Immature natural killer cell (primary cell): ENCODE data around the gene DCP1B. TPM values are rescaled to one million over a fixed set of nuclear protein-coding genes. Genes with fewer than 3 reads are reported as not detected.

ENCODE experiments used
- DNase-seq, 3 donors: peaks; one replicate each; pipeline ENCODE4 v3.0.0; 2022; ENCODE audit warnings: mixed read lengths in 1 of 3
- H3K27ac Mint-ChIP-seq, 6 donors: one replicate each; pipeline ENCODE4 v1.8.0; 2020; ENCODE audit warnings: mixed read lengths in 6 of 6, mild to moderate bottlenecking in 5 of 6, inconsistent platforms in 4 of 6, moderate library complexity in 3 of 6
- H3K27me3 Mint-ChIP-seq, 3 donors: one replicate each; pipeline ENCODE4 v1.8.0; 2020 to 2021; ENCODE audit warnings: low read depth in 3 of 3, mild to moderate bottlenecking in 3 of 3, mixed read lengths in 3 of 3, moderate library complexity in 3 of 3, inconsistent platforms in 1 of 3
- H3K36me3 Mint-ChIP-seq, 3 donors: one replicate each; pipeline ENCODE4 v1.8.0; 2020; ENCODE audit warnings: mixed read lengths in 3 of 3, inconsistent platforms in 2 of 3, mild to moderate bottlenecking in 2 of 3
- H3K4me1 Mint-ChIP-seq, 2 donors: one replicate each; pipeline ENCODE4 v1.8.0; 2020; ENCODE audit warnings: inconsistent platforms in 2 of 2, mild to moderate bottlenecking in 2 of 2, mixed read lengths in 2 of 2, moderate library complexity in 1 of 2
- H3K4me3 Mint-ChIP-seq, 5 donors: one replicate each; pipeline ENCODE4 v1.8.0; 2020; ENCODE audit warnings: mild to moderate bottlenecking in 5 of 5, mixed read lengths in 5 of 5, inconsistent platforms in 3 of 5, moderate library complexity in 3 of 5
- H3K9me3 Mint-ChIP-seq, 6 donors: one replicate each; pipeline ENCODE4 v1.8.0; 2020; ENCODE audit warnings: mild to moderate bottlenecking in 6 of 6, mixed read lengths in 6 of 6, inconsistent platforms in 4 of 6, moderate library complexity in 3 of 6
- polyA plus RNA-seq, 3 donors: library from polyadenylated mRNA; unstranded; fragments of 300-500 nt; fragmentation: Illumina TruSeq; gene quantifications; one replicate each; pipeline ENCODE4 v1.2.3, GENCODE V29; 2021

Gene DCP1B
- polyA plus RNA-seq, 3 donors from 2014 or later = 3.5 to 14.0 (median 6.2) TPM

DNA sequence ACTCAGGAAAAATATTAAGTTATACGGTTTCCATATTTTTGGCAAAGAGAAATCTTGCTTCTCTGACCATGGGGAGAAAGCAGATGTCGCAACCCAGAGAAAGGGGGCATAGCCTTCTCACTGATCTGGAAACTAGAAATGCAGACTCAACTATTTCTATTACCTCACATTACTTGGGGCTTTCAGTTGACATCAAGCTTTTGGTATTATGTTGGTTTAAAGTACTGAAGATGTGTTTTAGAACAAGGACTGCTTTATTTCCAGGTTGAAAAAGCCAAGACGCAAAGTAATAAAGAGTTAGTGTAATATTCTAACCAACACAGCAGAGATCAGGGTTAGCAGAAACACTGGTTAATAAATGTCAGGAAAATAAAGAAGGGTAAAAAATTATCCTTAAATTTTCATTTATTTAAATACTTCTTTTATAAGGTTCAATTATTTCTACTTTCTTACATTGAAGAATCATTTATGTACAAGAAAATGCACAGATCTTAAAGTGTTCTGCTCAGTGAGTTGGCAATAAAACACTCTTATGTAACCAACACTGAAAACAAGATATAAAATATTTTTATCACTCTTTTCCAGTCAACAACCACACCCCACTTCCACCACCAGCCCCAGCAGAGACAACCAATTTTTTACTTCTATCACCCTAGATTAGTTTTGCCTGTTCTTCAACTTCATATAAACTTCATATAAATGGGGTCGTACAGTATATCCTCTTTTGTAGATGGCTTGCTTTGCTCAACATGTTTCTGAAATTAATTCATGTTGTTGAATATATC lies 26.0 kb downstream of the DCP1B start:
- Mint-ChIP-seq H3K4me3 (no peak overlapping the region), H3K4me1 (no peaks in the 10 kb centered on the region), H3K27me3 (no peaks in the 10 kb centered on the region), H3K9me3 (no peaks in the 10 kb centered on the region), H3K27ac (no peak overlapping the region), H3K36me3 (peaks cover 0 to 4% (median 3%) of the 10 kb centered on the region in 3 donors)
- no peak for DNase-seq

DNA sequence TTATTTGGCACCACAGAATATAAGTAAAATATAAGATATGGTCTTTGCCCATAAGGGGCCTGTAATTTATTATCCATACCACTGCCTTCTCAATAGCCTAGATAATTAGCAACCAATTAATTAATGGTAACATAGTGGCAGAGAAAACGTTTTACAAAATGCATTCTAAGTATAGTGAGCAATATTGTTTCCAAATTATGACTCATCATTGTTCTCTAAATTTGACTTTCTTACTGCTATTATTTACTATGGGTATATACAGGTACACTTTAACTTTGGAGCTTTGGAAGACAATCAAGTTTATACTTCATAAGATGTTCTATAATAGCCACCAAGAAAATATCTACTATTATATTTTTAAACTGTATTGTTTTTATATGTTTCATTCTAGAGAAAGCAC lies 26.7 kb downstream of the DCP1B start:
- no peaks in the 10 kb centered on the region for H3K27me3 Mint-ChIP-seq
- H3K27ac Mint-ChIP-seq = no peak overlapping the region
- H3K36me3 Mint-ChIP-seq = peaks cover 3 to 4% (median 4%) of the 10 kb centered on the region in 3 donors
- no peaks in the 10 kb centered on the region for H3K4me1 Mint-ChIP-seq
- no peak overlapping the region for H3K4me3 Mint-ChIP-seq
- no peaks in the 10 kb centered on the region for H3K9me3 Mint-ChIP-seq
- DNase-seq = no peak

DNA sequence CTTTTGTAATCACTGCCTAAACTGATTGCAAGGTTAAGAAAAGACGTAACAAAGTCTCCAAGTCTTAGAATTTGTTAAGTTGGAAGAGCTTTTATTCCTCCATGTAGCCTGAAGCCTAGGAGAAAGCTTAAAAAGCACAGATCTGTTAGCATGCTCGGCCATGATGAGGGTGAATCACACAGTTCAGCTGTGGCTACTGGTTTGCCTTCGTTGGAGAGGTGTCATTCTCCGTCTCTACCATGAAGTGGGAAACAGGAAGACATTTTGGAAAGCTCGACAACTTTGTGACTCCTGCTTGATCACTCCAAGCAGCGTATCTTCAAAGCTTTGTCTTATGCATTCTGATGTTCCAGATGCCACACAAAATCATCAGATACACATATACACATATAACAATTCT lies 27.1 kb downstream of the DCP1B start:
- H3K27ac Mint-ChIP-seq = peak overlapping the region in 1 of 6 donors; percentile 43
- H3K4me1 Mint-ChIP-seq = no peaks in the 10 kb centered on the region
- H3K27me3 Mint-ChIP-seq = no peaks in the 10 kb centered on the region
- H3K4me3 Mint-ChIP-seq = no peak overlapping the region
- no peak for DNase-seq
- no peaks in the 10 kb centered on the region for H3K9me3 Mint-ChIP-seq
- H3K36me3 Mint-ChIP-seq = peaks cover 3 to 4% (median 4%) of the 10 kb centered on the region in 3 donors

DNA sequence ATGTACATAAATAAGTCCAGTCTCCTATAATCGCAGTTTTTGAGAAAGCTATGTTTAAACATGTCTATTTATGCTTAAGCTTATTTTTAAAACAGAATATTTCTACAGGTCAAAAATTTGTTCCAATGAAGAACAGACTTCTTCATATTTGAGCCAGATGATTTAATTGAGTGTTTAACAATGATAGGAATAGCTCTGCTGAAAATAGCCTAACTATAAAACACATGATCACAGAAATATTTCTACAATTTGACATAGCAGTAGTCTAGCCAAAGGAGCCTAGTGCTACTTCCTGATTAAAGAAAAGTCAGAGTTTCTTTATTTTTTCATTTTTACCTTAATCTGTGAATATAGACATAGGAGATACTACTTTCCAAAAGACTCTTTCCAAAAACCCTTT lies 29.4 kb downstream of the DCP1B start:
- peaks cover 0 to 8% (median 8%) of the 10 kb centered on the region in 3 donors for H3K36me3 Mint-ChIP-seq
- no peak overlapping the region for H3K27ac Mint-ChIP-seq

DNA sequence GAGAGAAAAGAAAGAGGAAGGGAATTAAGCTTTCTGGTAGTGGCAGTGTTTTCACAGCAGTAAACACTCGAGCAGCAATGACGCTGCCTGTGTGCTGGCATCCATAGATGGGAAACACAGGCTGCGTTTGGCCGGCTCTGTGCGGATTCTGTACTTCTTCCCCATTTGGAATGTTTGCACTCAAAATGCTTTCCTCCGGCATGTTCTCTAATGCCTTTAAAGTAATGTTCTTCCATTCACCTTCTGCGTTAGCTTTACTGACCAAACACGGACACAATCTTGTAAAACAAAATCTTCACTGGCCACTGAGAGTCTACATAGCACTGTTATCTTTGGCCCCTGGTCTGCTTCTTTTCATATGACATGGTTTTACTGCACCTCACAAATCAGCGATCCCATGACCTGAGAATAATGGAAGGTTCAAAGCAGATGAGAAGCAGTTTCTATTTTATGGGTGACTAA lies 31.4 kb downstream of the DCP1B start:
- Mint-ChIP-seq H3K36me3 (peaks cover 0 to 8% (median 8%) of the 10 kb centered on the region in 3 donors), H3K27me3 (no peaks in the 10 kb centered on the region), H3K4me3 (no peak overlapping the region), H3K27ac (no peak overlapping the region), H3K9me3 (no peaks in the 10 kb centered on the region), H3K4me1 (no peaks in the 10 kb centered on the region)
- DNase-seq = no peak

More for the DNA sequence above, 29.4 kb downstream of the DCP1B start:
- Mint-ChIP-seq H3K27me3 (no peaks in the 10 kb centered on the region), H3K4me1 (no peaks in the 10 kb centered on the region), H3K9me3 (no peaks in the 10 kb centered on the region), H3K4me3 (no peak overlapping the region)
- DNase-seq = no peak

DNA sequence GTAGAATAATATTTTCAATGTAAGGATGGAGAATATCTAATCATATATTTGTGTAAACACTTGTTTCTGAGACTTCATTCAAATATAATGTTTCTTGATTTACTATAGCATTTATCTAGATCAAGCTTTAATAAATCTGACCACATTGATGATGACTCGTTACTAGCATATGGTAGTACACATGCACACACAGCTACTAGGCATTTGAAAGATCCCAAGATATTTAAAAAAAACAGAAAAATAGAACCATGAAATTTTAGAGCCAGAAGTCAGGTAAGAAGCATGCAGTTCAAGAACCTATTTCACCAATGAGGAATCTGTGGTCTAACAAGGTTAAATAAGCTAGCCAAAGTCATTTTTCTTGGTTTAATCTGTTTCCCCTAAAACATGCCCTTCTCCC lies 32.0 kb downstream of the DCP1B start:
- Mint-ChIP-seq H3K9me3 (no peaks in the 10 kb centered on the region), H3K27me3 (no peaks in the 10 kb centered on the region), H3K4me1 (no peaks in the 10 kb centered on the region), H3K4me3 (no peak overlapping the region), H3K27ac (no peak overlapping the region), H3K36me3 (peaks cover 0 to 13% (median 8%) of the 10 kb centered on the region in 3 donors)
- no peak for DNase-seq

DNA sequence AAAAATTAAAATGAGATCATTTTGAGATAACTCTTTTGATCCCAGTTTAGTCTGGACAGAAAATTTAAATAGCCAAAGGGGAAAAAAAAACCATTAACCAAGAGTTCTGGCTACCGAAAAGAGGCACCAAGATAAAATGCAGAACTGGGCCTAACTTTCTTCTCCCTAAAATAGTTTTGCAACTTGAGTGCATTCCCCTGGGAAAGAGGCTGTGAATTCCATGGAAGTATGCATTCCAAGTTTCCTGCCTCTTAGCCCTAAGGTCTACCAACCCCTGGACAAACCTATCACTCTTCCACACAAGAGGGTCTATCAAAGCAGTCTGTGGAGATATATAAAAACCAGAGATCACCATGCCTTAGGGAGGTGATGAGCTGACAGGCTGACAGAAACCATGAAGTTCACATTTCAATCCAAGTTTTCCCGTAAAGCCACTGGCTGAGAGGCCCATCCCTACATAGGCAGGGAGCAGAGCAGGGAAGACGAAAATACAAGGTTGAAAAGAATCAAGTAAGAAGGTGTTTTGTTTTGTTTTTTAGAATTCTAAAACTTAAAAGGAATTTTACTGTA lies 33.8 kb downstream of the DCP1B start:
- Mint-ChIP-seq H3K4me1 (no peaks in the 10 kb centered on the region), H3K36me3 (peaks cover 0 to 30% (median 16%) of the 10 kb centered on the region in 3 donors), H3K4me3 (no peak overlapping the region), H3K27ac (no peak overlapping the region), H3K27me3 (no peaks in the 10 kb centered on the region), H3K9me3 (no peaks in the 10 kb centered on the region)
- no peak for DNase-seq

DNA sequence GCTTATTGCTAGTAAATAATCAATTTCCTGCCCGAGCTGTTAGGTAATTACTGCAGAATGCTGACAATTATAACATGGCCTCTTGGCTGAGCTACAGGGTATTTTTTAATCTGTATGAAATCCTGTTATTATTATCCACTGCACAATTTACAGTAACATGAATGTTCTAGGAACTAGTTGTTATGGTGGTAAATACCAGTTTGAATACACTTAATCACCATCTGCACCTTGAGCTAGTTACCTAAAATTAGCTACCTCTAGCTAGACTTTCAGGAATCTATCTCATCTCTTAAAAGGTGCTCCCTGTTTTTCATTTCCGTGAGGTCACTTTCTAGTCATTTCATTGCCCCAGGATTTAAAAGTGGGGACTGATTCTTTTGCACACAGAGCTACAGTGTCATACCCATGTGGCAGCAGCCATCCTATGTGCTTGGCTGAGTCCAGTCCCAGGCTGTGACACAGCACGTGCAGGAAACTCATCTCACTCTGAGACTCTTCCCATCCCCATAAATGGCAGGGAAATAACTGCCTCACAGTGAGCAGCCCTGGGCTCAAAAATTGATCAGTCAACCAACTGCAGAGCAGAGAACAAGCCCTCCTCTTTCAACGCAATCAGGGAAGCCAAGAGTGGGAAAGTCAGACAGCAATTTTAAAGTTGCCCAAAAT lies 37.6 kb downstream of the DCP1B start:
- H3K36me3 Mint-ChIP-seq = peaks cover 10 to 42% (median 13%) of the 10 kb centered on the region in 3 donors
- no peak overlapping the region for H3K4me3 Mint-ChIP-seq
- H3K27me3 Mint-ChIP-seq = no peaks in the 10 kb centered on the region
- peak overlapping the region in 1 of 6 donors; percentile 30 for H3K27ac Mint-ChIP-seq
- no peak for DNase-seq
- no peaks in the 10 kb centered on the region for H3K4me1 Mint-ChIP-seq
- H3K9me3 Mint-ChIP-seq = no peaks in the 10 kb centered on the region

DNA sequence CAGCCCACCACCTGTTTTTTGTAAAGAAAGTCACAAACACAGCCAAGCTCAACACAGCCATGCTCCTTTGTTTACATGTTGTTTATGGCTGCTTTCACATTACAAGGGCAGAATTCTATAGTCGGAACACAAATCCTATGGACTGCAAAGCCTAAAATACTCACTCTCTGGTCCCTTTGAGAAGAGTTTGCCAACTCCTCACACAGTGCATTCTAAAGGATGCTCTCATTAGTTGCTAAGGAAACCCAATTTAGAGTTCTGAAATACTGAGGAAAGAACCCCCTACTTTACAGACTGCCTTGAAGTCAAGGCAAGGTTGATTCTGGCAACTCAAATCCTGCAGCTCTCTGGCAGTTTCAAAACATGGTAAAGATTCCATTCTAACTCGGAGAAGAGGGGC lies 38.3 kb downstream of the DCP1B start:
- H3K9me3 Mint-ChIP-seq = no peaks in the 10 kb centered on the region

DNA sequence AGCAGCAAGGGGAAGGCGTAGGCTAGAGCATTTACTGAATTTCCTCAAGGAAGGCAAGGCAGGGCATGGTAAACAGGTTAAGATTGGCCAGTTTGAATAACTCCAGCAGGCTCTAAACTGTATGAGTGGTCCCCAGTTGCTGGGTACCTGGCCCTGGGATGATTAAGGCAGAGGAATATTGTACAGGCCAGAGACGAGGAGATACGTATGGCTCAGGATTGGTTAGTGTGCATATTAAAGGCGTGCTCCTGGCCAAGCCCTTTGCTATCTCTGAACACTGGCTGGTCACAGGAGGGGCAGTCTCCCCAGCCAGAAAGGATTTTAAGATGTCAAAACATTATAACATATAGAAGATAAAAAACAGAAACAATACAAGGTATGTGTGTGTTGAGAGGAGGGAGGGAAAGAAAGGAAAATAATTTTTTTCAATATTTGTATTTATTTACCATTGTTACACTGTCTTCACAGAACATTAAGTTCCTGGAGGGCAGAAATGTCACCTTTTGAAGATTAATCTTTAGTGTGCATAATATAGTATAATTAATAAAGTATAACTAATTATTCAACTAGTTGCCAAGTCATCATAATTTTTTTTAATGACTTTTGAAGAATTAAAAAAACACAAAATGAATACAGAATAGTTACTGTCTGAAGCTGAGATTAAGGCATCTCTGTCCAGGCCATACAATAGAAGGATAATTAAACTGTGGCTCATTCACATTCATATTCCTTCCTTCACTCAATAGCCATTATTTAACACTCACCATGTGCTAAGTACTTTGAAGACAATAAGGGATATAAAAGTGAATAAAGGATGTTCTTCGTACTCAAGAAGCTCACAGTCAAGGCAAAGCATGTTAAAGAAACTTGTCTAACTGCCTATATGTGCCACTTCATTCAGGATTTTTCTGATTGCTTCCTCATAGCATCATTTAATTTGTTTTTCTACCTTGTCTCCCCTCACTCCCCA lies 41.9 kb downstream of the DCP1B start:
- H3K4me1 Mint-ChIP-seq = no peaks in the 10 kb centered on the region
- H3K9me3 Mint-ChIP-seq = no peaks in the 10 kb centered on the region
- H3K27me3 Mint-ChIP-seq = no peaks in the 10 kb centered on the region
- no peak for DNase-seq
- no peak overlapping the region for H3K4me3 Mint-ChIP-seq
- peak overlapping the region in 2 of 6 donors; percentile 1 to 36 for H3K27ac Mint-ChIP-seq
- H3K36me3 Mint-ChIP-seq = peaks cover 9 to 52% (median 28%) of the 10 kb centered on the region in 3 donors

More for the DNA sequence above, 38.3 kb downstream of the DCP1B start:
- no peak for DNase-seq
- Mint-ChIP-seq H3K4me3 (no peak overlapping the region), H3K4me1 (no peaks in the 10 kb centered on the region), H3K27ac (no peak overlapping the region), H3K36me3 (peaks cover 9 to 44% (median 17%) of the 10 kb centered on the region in 3 donors), H3K27me3 (no peaks in the 10 kb centered on the region)

DNA sequence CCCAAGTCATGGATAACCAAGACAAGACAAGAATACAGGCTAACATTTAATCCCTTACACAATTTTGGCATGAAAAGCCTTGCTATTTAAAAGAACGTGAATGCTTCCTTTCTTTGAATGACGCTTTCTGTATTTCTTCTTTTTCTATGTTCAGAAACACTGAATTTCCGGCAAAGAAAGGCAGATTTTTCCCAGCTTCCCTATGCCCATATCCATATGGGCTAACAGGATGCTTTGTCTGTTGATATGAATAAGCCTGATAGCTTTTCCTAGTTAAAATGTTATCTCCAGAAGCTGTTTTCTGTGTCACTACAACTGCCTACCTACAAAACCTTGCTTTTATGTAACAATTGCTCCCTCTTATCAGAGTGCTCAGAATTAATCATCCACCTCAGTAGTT lies 47.5 kb downstream of the DCP1B start:
- Mint-ChIP-seq H3K9me3 (no peaks in the 10 kb centered on the region), H3K4me1 (no peaks in the 10 kb centered on the region), H3K36me3 (peaks cover 6 to 30% (median 26%) of the 10 kb centered on the region in 3 donors), H3K4me3 (no peak overlapping the region), H3K27me3 (no peaks in the 10 kb centered on the region), H3K27ac (no peak overlapping the region)
- no peak for DNase-seq

DNA sequence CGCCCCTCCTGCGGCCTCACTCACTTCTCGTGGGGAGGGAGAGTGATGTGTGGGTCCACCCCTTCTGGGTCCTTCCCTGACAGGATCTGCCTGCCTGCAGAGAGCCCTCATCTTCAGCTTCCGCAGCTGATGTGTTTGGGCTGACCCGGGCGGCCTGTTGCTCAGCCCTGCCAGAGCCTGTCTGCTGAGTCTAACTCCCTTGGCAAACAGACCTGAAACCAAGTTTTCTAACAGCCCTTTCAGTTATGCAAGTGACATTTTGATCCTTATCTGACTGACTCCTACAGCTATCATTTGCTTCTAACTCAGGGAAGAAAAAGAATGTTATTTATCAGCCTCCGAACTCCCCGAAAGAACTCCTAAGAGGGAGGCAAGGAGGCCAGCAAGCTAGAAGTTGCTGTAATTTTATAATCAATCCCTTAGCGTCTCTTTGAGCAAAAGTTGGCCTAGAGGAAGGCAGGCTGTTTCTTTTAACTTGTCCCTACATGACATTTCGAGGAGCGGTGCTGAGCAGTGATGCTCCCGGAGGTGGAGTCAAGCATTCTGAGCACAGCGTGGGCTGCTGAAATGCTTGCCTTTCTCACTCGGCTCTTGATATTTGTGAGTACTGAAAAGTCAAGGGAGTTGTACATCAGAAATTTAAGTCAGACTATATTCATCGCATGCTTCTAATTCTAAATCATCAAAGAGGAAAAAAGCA lies 54.3 kb downstream of the DCP1B start:
- H3K4me3 Mint-ChIP-seq = no peak overlapping the region

DNA sequence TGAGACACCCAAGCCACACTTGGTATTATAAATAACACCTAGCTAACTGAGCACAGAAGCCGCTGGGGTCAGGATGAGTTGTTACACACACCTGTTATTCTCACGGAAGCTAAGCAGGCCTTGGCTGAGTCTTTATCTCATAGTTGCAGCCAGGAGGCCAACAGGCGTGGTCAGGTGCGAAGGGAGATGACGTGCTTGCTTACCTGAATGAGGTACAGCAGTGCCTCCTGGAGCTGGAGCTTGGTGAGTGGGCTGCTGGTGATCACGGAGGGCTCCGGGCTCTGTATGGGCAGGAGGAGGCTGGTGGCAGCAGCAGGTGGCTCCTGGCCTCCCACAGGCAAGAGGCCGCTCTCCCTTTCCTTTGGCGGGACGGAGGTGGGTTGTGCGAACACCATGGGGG lies 55.4 kb downstream of the DCP1B start:
- Mint-ChIP-seq H3K27me3 (peaks cover 0 to 1% (median 0%) of the 10 kb centered on the region in 3 donors), H3K36me3 (peaks cover 35 to 63% (median 40%) of the 10 kb centered on the region in 3 donors), H3K4me3 (no peak overlapping the region), H3K27ac (no peak overlapping the region), H3K9me3 (no peaks in the 10 kb centered on the region), H3K4me1 (no peaks in the 10 kb centered on the region)
- DNase-seq = no peak

More for the DNA sequence above, 54.3 kb downstream of the DCP1B start:
- peaks cover 30 to 53% (median 32%) of the 10 kb centered on the region in 3 donors for H3K36me3 Mint-ChIP-seq
- no peaks in the 10 kb centered on the region for H3K9me3 Mint-ChIP-seq
- peak overlapping the region in 1 of 6 donors; percentile 2 for H3K27ac Mint-ChIP-seq
- no peak for DNase-seq
- no peaks in the 10 kb centered on the region for H3K4me1 Mint-ChIP-seq
- H3K27me3 Mint-ChIP-seq = no peaks in the 10 kb centered on the region
